ENCODE measurements around the gene KLHDC3. TPM values are rescaled to one million over a fixed set of nuclear protein-coding genes. Genes with fewer than 3 reads are reported as not detected.

The KLHDC3 gene
- total and polyA plus RNA-seq, 2 of the 13 experiments (the other 11 are each of a cell fraction or from before 2014, with no cell fraction given), result 78.3 to 91.5 TPM

DNA sequence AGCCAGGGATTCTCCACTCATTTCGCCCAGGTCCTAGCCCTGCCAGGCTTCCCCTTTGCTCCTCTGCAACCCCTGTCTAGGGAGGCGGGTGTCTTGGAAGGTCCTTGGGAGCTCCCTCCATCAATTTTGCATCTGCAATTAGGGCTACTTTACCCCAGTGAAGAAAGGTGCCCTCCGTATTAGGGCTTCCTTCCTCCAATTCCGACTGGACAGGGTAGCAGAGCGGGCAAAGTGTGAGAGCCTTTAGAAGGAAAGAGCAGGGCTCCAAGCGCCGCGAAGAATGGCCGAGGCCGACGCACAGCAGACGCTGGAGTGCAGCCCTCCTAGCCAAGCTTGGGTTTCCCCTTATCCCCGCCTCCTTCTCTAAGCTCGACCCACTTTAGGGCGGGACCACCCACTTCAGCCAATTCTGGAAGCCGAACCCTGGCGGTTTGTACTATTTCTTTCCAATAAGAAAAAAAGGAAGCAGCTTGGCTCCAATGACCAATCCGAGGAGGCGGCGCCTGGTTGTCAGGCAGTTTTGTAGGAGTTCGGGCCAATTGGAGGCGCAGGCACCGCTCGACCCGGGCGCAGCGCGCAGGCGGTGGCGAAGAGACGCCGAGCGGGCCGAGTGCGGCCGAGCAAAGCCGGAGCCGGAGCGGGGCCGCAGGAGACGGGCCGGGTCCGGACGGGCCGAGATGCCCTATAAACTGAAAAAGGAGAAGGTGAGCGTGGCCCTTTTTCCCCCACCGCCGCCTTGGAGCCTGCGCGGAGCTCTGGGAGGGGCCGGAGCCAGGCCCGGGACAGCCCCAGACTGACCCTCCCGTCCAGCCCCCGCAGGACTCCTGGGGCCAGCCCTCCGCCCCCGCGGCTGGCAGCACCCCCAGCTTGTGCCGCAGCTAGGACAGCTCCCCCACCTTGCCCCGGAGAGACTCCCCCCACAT, 29.8 kb upstream of the KLHDC3 start, which contains the start of gene PPP2R5D (continued):
- TF ChIP-seq ZNF777 (CRISPR knock-in tag; IDR thresholded peaks at IDR 0.05), result peak; percentile 94
- TF ChIP-seq SMC3 (IDR thresholded peaks at IDR 0.05; ENCODE audit: low read length), result no peak
- 0 out of 2 replicates have a peak, but pooled peaks have one; percentile 13 for TF ChIP-seq ZKSCAN8 (CRISPR knock-in tag; IDR thresholded peaks at IDR 0.05; ENCODE audit: borderline replicate concordance)
- peak; percentile 53; the same call in 1 of the 2 replicates for TF ChIP-seq PREB (CRISPR knock-in tag; IDR thresholded peaks at IDR 0.05)
- TF ChIP-seq ELF1 (CRISPR knock-in tag; IDR thresholded peaks at IDR 0.05), result no peak; the same call in 1 of the 2 replicates
- peak; percentile 63; the same call in 1 of the 2 replicates for TF ChIP-seq PHF20 (CRISPR knock-in tag; IDR thresholded peaks at IDR 0.05)
- no peak for TF ChIP-seq HNRNPUL1 (IDR thresholded peaks at IDR 0.05; ENCODE audit: low read depth, low read length)
- 0 out of 2 replicates have a peak, but pooled peaks have one; percentile 27 for TF ChIP-seq ZNF33A (CRISPR knock-in tag; IDR thresholded peaks at IDR 0.05; ENCODE audit: borderline replicate concordance)
- TF ChIP-seq, protein P1, sequence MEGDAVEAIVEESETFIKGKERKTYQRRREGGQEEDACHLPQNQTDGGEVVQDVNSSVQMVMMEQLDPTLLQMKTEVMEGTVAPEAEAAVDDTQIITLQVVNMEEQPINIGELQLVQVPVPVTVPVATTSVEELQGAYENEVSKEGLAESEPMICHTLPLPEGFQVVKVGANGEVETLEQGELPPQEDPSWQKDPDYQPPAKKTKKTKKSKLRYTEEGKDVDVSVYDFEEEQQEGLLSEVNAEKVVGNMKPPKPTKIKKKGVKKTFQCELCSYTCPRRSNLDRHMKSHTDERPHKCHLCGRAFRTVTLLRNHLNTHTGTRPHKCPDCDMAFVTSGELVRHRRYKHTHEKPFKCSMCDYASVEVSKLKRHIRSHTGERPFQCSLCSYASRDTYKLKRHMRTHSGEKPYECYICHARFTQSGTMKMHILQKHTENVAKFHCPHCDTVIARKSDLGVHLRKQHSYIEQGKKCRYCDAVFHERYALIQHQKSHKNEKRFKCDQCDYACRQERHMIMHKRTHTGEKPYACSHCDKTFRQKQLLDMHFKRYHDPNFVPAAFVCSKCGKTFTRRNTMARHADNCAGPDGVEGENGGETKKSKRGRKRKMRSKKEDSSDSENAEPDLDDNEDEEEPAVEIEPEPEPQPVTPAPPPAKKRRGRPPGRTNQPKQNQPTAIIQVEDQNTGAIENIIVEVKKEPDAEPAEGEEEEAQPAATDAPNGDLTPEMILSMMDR (CRISPR knock-in tag; IDR thresholded peaks at IDR 0.05), result no peak
- TF ChIP-seq ZFP41 (CRISPR knock-in tag; IDR thresholded peaks at IDR 0.05; ENCODE audit: borderline replicate concordance), result no peak
- TF ChIP-seq ZNF205 (CRISPR knock-in tag; IDR thresholded peaks at IDR 0.05), result no peak
- TF ChIP-seq, protein P2, sequence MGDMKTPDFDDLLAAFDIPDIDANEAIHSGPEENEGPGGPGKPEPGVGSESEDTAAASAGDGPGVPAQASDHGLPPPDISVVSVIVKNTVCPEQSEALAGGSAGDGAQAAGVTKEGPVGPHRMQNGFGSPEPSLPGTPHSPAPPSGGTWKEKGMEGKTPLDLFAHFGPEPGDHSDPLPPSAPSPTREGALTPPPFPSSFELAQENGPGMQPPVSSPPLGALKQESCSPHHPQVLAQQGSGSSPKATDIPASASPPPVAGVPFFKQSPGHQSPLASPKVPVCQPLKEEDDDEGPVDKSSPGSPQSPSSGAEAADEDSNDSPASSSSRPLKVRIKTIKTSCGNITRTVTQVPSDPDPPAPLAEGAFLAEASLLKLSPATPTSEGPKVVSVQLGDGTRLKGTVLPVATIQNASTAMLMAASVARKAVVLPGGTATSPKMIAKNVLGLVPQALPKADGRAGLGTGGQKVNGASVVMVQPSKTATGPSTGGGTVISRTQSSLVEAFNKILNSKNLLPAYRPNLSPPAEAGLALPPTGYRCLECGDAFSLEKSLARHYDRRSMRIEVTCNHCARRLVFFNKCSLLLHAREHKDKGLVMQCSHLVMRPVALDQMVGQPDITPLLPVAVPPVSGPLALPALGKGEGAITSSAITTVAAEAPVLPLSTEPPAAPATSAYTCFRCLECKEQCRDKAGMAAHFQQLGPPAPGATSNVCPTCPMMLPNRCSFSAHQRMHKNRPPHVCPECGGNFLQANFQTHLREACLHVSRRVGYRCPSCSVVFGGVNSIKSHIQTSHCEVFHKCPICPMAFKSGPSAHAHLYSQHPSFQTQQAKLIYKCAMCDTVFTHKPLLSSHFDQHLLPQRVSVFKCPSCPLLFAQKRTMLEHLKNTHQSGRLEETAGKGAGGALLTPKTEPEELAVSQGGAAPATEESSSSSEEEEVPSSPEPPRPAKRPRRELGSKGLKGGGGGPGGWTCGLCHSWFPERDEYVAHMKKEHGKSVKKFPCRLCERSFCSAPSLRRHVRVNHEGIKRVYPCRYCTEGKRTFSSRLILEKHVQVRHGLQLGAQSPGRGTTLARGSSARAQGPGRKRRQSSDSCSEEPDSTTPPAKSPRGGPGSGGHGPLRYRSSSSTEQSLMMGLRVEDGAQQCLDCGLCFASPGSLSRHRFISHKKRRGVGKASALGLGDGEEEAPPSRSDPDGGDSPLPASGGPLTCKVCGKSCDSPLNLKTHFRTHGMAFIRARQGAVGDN (CRISPR knock-in tag; IDR thresholded peaks at IDR 0.05), result peak; percentile 77
- peak; percentile 67; the same call in 1 of the 2 replicates for TF ChIP-seq MTF1 (CRISPR knock-in tag; IDR thresholded peaks at IDR 0.05)
- TF ChIP-seq, protein P3, sequence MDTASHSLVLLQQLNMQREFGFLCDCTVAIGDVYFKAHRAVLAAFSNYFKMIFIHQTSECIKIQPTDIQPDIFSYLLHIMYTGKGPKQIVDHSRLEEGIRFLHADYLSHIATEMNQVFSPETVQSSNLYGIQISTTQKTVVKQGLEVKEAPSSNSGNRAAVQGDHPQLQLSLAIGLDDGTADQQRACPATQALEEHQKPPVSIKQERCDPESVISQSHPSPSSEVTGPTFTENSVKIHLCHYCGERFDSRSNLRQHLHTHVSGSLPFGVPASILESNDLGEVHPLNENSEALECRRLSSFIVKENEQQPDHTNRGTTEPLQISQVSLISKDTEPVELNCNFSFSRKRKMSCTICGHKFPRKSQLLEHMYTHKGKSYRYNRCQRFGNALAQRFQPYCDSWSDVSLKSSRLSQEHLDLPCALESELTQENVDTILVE (CRISPR knock-in tag; IDR thresholded peaks at IDR 0.05), result 0 out of 2 replicates have a peak, but pooled peaks have one; percentile 52
- no peak for TF ChIP-seq HMGA1 (CRISPR knock-in tag; conservative IDR thresholded peaks at IDR 0.05)
- TF ChIP-seq TFDP1 (CRISPR knock-in tag; IDR thresholded peaks at IDR 0.05; ENCODE audit: borderline replicate concordance), result peak; percentile 41; the same call in 1 of the 2 replicates
- peak; percentile 29; the same call in 1 of the 2 replicates for TF ChIP-seq ZNF768 (CRISPR knock-in tag; IDR thresholded peaks at IDR 0.05)
- TF ChIP-seq XBP1 (CRISPR knock-in tag; IDR thresholded peaks at IDR 0.05), result no peak
- peak; percentile 40; the same call in 1 of the 3 replicates for TF ChIP-seq MXI1 (IDR thresholded peaks at IDR 0.05; ENCODE audit: borderline replicate concordance, low read depth, low read length)
- TF ChIP-seq PHF5A (CRISPR knock-in tag; IDR thresholded peaks at IDR 0.05; ENCODE audit: low read depth, unreplicated experiment), result peak; percentile 72
